ENCODE measurements around the gene COL4A1. TPM values are rescaled to one million over a fixed set of nuclear protein-coding genes. Genes with fewer than 3 reads are reported as not detected.
A peak's percentile ranks its signal among the peaks of the same experiment; 100 is the strongest.

COL4A1 gene
- polyA plus RNA-seq, 1 donor (not counting 4 experiments of a cell fraction or from before 2014, with no cell fraction given), result 22.3 TPM

DNA sequence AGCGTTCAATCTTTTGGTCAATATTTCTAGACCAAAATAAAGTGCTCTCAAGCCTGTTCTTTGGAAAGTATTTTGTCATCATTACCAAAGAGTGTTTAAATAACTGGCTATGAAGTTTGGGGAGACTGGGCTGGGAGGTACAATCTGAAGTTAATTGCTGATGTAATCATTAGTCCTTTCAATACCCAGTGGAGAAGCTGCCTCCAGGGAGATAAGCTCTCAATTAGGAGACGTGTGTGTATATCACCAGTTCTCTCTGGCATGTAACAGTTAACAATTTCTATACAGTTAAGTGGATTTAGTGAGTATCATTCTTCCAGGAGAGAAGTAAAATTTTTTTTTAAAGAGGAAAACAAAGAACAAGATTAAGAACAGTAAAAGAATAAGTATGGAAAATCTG is 1.4 kb downstream of the COL4A1 start:
- no peaks in the 10 kb centered on the region for H4K20me1 ChIP-seq (ENCODE audit: control insufficient read depth, extremely low read depth, insufficient read depth, low read length)
- no peak for FAIRE-seq
- DNase-seq (ENCODE audit: low read depth, low spot score), result no peak

DNA sequence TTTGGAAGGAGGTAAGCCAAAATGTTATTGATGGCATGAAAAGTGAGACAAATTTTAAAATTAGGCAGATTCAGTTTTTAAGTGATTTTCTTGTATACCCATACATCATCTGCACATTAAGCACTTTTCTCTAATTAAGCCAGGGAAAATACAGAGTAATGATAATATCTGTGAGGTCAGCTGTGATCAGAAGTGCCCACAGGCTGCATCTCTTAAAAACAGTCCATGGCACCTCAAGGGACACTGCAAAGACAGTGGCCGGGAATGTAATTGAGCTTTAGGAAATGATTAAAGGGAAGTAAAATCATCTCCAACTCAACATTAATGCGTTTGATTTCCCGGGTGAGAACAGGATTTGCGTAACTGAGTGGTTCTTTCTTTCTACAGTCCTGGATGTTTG is 2.0 kb downstream of the COL4A1 start:
- Histone ChIP-seq H3K4me3 (ENCODE audit: control insufficient read depth in 2 of 3, extremely low read depth in 1 of 3, insufficient read depth in 2 of 3, low read depth in 1 of 3, low read length in 3 of 3) (peak overlapping the region in 1 of 3 experiments; percentile 79), H3K9me3 (ENCODE audit: control insufficient read depth, low read depth, low read length) (no peaks in the 10 kb centered on the region), H3K36me3 (ENCODE audit: control insufficient read depth in 2 of 2, extremely low read depth in 1 of 2, insufficient read depth in 2 of 2, low read length in 2 of 2) (peaks cover 0 to 8% of the 10 kb centered on the region in 2 experiments), H3K9ac (ENCODE audit: control insufficient read depth, extremely low read depth, insufficient read depth, low read length) (no peak overlapping the region), H3K4me1 (ENCODE audit: control insufficient read depth, extremely low read depth, insufficient read depth, low read length) (peaks cover 41% of the 10 kb centered on the region), H3K9me1 (ENCODE audit: control insufficient read depth, extremely low read depth, insufficient read depth, low read length) (peaks cover 2% of the 10 kb centered on the region), H3K79me2 (ENCODE audit: control insufficient read depth, insufficient read depth, low read length) (peaks cover 76% of the 10 kb centered on the region), H4K20me1 (ENCODE audit: control insufficient read depth, extremely low read depth, insufficient read depth, low read length) (no peaks in the 10 kb centered on the region), H2AFZ (ENCODE audit: control insufficient read depth, low read length) (no peak overlapping the region), H3K27ac (ENCODE audit: control insufficient read depth, insufficient read depth, low read length) (no peak overlapping the region), H3K27me3 (ENCODE audit: control insufficient read depth, extremely low read depth, insufficient read depth, low read length) (no peaks in the 10 kb centered on the region), H3K4me2 (ENCODE audit: control insufficient read depth, extremely low read depth, insufficient read depth, low read depth, low read length) (peak overlapping the region; percentile 93)
- dilution Hi-C loops (cut with MboI; ENCODE audit: extremely low pct_ligation_motif_present, low sequenced_read_pairs), result no loop called here
- TF ChIP-seq, protein P1, sequence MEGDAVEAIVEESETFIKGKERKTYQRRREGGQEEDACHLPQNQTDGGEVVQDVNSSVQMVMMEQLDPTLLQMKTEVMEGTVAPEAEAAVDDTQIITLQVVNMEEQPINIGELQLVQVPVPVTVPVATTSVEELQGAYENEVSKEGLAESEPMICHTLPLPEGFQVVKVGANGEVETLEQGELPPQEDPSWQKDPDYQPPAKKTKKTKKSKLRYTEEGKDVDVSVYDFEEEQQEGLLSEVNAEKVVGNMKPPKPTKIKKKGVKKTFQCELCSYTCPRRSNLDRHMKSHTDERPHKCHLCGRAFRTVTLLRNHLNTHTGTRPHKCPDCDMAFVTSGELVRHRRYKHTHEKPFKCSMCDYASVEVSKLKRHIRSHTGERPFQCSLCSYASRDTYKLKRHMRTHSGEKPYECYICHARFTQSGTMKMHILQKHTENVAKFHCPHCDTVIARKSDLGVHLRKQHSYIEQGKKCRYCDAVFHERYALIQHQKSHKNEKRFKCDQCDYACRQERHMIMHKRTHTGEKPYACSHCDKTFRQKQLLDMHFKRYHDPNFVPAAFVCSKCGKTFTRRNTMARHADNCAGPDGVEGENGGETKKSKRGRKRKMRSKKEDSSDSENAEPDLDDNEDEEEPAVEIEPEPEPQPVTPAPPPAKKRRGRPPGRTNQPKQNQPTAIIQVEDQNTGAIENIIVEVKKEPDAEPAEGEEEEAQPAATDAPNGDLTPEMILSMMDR (optimal IDR thresholded peaks at IDR 0.05 in 1 of 3, IDR thresholded peaks at IDR 0.05 in 1 of 3, conservative IDR thresholded peaks at IDR 0.05 in 1 of 3; ENCODE audit: extremely low read depth in 1 of 3, insufficient read depth in 2 of 3, low read length in 3 of 3), result no peak
- no peak for TF ChIP-seq EZH2 (IDR thresholded peaks at IDR 0.05; ENCODE audit: low read length)
- no peak for FAIRE-seq
- no peak for DNase-seq (ENCODE audit: low read depth, low spot score)

More for the DNA sequence above, 1.4 kb downstream of the COL4A1 start:
- Histone ChIP-seq H3K4me2 (ENCODE audit: control insufficient read depth, extremely low read depth, insufficient read depth, low read depth, low read length) (peak overlapping the region; percentile 93), H2AFZ (ENCODE audit: control insufficient read depth, low read length) (no peak overlapping the region), H3K9me3 (ENCODE audit: control insufficient read depth, low read depth, low read length) (no peaks in the 10 kb centered on the region), H3K9me1 (ENCODE audit: control insufficient read depth, extremely low read depth, insufficient read depth, low read length) (peaks cover 2% of the 10 kb centered on the region), H3K4me1 (ENCODE audit: control insufficient read depth, extremely low read depth, insufficient read depth, low read length) (peaks cover 46% of the 10 kb centered on the region), H3K79me2 (ENCODE audit: control insufficient read depth, insufficient read depth, low read length) (peaks cover 77% of the 10 kb centered on the region), H3K4me3 (ENCODE audit: control insufficient read depth in 2 of 3, extremely low read depth in 1 of 3, insufficient read depth in 2 of 3, low read depth in 1 of 3, low read length in 3 of 3) (peak overlapping the region; percentile 74 to 92 (median 79)), H3K36me3 (ENCODE audit: control insufficient read depth in 2 of 2, extremely low read depth in 1 of 2, insufficient read depth in 2 of 2, low read length in 2 of 2) (peaks cover 0 to 8% of the 10 kb centered on the region in 2 experiments), H3K27ac (ENCODE audit: control insufficient read depth, insufficient read depth, low read length) (no peak overlapping the region), H3K9ac (ENCODE audit: control insufficient read depth, extremely low read depth, insufficient read depth, low read length) (no peak overlapping the region), H3K27me3 (ENCODE audit: control insufficient read depth, extremely low read depth, insufficient read depth, low read length) (no peaks in the 10 kb centered on the region)
- dilution Hi-C loops (cut with MboI; ENCODE audit: extremely low pct_ligation_motif_present, low sequenced_read_pairs), result no loop called here
- no peak for TF ChIP-seq EZH2 (IDR thresholded peaks at IDR 0.05; ENCODE audit: low read length)
- TF ChIP-seq, protein P1 (optimal IDR thresholded peaks at IDR 0.05 in 1 of 3, IDR thresholded peaks at IDR 0.05 in 1 of 3, conservative IDR thresholded peaks at IDR 0.05 in 1 of 3; ENCODE audit: extremely low read depth in 1 of 3, insufficient read depth in 2 of 3, low read length in 3 of 3), result no peak

Measured in keratinocyte (primary cell).